A172 (cell line): ENCODE results near the gene ADAR. TPM values are rescaled to one million over a fixed set of nuclear protein-coding genes. Genes with fewer than 3 reads are reported as not detected.

ENCODE experiments used
- DNase-seq: peaks from one replicate; pipeline ENCODE4 v3.0.0-alpha.2; 2015; ENCODE audit warnings: low spot score
- total RNA-seq: library from RNA; depleted of rRNA; stranded (reverse); fragments of >200 nt; shearing (Covaris generic); gene quantifications from 2 replicates; pipeline ENCODE4 v1.2.3, GENCODE V29; 2014

ADAR gene
- total RNA-seq, 1 experiment from 2014 or later, result 119 TPM

GRCh38 chr1:154615411-154615810, 7.4 kb upstream of the ADAR start:
- no peak for DNase-seq

DNA sequence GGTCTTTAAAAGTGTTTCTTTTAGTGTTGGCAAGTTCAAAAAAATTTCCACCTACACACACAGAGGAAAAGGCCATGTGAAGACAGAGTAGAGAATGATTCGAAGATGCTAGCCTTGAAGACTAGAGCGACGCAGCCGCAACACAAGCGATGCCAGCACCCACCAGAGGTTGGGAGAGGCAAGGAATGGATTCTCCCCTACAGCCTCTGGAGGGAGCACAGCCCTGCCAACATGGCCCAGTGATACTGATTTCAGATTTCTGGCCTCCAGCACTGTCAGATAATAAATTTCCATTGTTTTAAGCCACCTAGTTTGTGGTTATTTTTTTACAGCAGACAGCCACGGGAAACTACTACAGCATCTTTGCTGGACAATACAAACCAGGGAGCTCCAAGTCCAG, 6.9 kb upstream of the ADAR start:
- DNase-seq, result no peak

DNA sequence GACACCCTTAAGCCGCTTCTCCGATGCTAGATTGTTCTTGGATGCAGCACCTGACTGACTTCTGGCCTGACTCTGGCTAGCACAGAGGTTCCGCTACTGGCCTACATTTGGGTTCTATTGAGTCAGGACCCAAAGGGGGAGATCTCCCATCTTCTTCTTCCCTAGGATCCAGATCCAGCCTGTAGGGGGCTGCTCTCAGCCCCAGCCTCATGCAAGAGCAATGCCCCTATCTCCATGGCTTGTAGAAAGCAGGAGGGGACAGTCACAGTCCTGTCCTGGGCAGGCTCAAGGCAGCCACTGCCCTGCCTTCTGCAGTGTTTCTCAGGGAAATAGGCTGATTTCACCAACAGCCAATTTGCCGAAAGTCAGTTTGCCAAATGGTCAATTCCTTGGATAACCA, 6.3 kb upstream of the ADAR start:
- DNase-seq, result no peak

DNA sequence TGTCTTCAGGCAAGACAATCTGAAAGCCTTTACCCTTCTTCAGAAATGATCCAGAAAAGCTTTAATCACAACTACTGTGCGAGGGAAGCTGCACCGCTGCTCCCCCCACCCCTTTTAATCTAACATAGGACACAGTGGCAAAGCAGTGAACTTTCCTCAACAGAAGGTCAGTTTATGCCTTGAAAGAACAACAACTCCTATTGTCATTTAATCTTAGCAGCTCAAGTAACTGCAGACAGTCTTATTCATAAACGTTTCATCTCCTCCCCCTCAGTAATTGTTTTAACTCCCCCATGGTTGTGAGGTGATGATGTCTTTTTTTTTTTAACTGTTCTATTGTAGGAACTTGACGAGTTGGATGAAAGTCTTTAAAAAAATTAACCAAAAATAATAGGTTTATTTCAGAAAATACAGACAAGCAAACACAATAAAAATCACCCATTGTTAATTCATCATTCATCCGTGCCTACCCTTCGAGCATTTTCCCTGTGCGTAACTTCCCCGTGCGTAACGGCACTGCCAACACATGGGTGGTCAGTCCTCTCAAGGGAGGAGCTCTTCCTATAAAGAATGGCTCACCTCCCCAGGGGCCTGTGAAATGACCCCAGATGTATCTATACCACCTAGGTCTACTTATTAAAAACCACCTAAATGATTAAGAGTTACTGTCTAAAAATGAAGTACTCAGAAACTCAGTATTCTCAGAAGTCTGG, 3.3 kb upstream of the ADAR start:
- DNase-seq, result no peak

DNA sequence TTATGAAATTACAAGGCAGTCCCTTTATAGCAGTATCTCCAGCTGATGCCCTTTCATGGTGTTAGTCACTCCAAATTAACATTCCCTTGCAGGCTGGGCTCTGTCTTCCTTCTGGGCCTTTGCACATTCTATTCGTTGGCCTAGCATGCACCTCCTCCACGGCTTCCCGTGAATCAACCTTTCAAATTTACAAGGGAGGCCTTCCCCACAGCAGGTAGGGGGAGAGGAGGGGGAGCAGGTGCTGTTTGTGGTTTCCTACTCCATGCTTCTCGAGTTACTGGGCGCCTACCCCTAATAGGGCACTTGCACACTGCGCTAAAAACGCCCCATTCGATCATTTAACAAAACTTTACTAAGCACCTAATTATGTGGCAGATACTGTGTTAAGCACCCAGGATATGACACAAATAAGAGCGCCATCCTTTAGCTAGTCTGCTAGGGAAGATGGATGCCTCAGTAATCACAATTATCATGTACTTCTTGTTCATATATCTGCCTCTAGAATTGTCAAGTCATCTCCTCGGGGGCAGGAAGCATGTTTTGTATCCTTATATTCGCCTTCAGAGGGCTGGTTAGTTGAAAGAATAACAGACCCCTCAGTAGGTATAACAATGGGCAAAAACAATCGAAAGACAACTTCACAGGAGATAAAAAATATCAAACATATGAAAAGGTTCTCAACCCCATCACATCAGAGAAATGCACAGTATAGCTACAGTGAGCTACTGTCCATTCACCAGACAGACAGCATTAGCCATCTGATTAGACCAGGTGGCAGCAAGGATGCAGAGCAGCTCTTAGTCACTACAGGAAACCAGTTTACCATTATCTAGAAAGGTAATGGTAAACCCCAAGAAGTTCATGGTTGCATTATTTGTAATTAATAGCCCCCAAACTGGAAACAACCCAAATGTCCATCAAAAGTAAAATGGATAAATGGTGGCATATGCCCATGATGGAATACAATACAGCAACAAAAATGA, 1.7 kb upstream of the ADAR start:
- DNase-seq, result peak; percentile 52

- peak; percentile 64 for DNase-seq
Observed at GRCh38 chr1:154608397-154609270, 648 bp upstream of the ADAR start.

DNA sequence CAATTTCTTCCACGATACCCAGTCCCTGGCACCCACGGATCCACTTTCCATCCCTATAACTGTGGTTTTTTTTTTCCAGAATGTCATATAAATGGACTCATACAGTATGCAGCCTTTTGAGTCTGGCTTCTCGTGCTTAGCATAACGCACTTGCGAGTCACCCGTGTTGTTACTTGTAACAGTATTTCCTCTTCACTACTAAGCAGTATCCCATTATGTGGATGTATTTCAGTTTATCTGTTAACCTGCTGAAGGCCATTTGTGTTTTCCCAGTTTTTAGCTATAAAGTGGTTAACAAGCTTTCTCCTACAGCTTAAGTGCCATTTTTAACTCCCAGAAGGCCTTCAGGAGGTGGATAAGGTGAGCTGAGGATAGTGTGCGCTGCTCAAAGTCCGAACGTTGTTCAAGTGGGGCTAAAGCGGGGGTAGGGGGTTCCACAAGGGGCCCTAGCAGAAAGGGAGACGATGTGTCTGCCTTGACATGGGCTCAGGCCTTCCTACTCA, 829 bp downstream of the ADAR start:
- DNase-seq, result peak; percentile 31

GRCh38 chr1:154605534-154605933, 2.5 kb downstream of the ADAR start:
- no peak for DNase-seq

DNA sequence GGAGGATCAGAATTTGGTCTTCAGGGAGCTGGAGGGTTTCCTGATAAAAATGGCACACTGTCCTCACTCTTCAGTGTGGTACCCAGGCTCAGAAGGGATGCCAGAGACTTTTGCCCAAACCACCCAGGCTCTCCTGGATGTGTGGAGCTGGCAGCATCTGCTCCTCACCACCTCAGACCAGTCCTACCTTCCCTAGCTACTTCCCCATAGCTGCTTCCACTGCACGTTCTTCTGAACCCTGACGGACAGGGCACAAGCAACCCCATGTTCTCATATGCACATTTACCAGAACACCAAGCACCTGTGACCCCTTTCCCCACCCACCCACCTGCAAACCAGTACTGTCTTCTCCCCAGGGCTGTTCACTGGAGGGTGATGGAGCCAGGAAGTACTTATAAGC, 4.7 kb downstream of the ADAR start:
- no peak for DNase-seq

DNA sequence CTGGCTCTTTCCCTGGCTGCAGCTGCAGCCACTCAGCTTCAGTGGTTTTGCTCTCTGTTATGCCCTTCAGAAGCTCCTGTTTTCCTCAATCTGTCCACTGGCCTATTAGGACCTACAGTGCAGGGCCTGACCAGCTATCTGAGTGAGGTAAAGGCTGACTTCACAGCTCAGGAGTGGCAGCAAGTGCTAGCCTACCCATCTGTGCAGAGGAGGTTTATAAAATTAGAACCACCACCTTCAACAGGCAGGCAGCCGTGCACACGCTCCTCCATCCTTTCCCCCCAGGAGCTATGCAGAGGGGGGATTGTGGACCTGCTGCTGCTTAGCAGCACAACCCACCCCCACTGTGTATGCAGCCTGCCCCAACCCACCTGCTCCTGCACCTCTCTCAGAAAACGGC, 8.3 kb downstream of the ADAR start:
- no peak for DNase-seq

DNA sequence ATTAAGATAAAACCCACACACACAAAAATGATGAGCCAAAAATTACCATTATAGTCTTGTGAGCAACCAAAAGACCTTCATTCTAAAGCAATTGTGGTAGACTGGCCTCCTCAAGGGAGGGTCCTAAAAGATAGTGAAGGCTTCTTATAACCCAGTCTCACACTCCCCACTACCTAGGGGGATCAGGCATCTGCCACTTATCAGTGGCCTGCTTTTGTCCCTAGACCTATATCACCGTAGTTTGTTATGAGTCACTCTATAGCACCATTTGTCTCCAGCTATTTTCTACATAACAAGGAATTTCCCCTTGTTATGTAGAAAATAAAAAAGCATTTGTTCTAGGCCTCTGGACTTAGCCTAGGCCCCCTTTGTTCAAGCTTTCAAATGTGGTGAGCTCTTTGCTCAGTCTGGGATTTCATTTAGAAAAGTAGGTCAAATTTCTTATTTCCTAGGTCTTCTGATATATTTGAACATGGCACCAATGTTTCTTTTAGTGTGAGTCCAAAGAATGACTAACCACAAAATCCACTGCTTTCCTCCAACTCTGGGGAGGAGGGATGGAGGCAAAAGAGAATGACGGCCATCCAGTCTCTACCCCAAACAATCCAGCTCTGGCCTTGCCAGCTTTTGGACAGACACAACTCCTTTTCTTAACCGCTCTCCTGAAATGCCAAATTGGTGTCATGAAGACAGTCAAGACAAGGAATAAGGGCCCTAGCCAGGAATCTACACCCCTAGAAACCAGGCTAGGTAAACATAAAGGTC, 8.9 kb downstream of the ADAR start:
- no peak for DNase-seq

GRCh38 chr1:154595621-154596020, 12.4 kb downstream of the ADAR start:
- no peak for DNase-seq

DNA sequence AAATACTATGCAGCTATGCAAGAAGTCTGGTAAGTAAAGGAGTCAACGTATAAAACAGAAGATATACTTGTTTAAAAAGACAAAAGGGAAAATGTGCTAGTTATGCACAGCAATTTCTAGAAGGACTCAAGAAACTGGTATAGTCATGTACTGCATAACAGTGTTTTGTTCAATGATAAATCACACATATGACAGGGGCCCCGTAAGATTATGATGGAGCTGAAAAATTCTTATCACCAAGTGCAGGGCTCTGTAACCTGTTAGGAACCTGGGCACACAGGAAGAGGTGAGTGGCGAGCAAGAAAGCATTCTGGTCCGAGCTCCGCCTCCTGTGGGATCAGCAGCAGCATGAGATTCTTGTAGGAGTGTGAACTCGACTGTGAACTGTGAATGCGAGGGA, 13.2 kb downstream of the ADAR start:
- no peak for DNase-seq

GRCh38 chr1:154593390-154593789, 14.6 kb downstream of the ADAR start:
- DNase-seq, result no peak

DNA sequence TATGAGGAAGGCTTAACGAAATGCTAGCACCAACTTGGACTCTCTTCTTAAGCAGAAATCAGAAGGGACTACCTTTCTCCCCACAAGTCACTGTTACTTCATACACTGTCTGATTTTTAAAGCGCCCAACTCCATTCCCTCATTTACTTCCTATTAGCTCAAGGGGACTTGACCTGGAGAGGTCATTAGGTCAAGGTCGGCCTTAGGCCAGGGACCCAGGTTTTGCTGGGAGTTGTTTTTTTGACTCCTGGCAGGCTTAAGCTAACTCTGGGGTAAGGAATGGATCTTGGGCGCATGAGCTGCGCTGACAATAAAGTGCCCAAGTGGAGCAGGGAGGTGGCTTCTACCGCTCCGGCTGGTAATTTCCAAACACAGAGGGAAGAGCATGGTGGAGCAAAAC, 16.8 kb downstream of the ADAR start:
- no peak for DNase-seq

DNA sequence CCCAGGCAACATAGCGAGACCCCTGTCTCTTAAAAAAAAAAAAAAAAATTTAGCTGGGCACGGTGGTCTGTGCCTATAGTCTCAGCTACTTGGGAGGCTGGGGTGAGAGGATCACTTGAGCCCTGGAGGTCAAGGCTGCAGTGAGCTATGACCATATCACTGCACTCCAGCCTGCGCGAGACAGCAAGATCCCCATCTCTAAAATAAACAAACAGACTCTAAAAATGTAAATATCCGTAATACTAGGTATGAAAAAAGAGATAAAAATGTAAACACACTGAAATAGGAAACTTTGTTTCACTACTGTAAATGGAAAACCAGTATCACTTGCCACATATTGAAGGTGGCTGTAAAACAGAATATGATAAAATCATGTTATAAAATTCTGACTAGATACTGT, 17.2 kb downstream of the ADAR start:
- no peak for DNase-seq

GRCh38 chr1:154589780-154590179, 18.2 kb downstream of the ADAR start:
- DNase-seq, result no peak

- no peak for DNase-seq
Observed at GRCh38 chr1:154586641-154587040, 21.3 kb downstream of the ADAR start.

DNA sequence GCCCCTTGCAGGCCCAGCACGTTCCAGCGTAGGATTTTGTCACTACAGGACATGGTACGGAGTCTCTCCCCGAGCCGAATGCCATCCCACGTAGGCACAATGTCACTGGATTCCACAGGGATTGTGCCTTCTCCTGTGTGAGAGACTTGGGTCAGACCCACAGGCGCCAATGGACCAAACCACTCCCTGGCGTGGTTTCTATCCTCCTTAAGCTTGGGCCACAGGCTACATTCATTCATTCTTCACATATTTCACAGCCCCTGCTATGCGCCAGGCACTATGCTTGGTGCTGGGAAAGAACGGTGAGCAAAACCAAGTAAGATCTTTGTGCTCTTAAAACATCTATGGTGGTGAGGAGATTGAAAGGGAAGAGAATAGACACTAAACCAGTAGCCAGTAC, 21.8 kb downstream of the ADAR start:
- no peak for DNase-seq

DNA sequence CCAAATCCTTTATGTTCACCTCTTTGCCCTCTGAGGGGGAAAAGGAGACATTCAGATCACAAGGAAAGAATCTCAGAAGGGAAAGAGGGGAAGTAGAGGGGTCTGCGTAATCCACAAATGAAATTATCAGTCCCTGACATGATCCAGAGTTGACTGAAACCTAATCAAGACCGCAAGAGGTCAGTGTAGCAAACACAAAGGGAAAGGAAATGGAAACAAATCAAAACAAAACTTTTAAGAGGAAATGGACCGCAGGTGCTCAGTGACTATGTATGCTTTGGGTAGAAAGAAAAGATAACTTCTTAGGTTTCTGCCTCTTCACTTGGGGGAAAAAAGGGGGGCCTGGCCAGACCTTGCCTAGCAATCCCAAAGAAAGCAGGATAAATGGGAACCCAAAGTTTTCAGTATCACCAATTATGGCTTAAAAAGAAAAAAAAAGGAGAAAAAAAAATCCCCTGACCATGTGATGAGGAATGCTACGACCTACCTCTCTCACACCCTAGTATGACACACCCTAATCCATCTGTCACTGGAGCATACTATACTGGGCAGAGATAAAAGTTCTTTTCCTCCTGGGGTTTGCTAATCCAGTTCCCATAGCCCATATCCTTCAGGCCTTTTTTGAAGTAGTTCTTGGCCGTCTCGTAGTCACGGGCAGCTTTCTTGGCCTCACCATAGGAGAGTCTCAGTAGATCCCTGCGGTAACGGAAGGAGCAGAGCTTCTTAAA, 23.6 kb downstream of the ADAR start:
- no peak for DNase-seq
